HG03565 (cell line): ENCODE data around the gene RADIL.

Source experiments
- ATAC-seq: cut with Tn5 transposase; IDR thresholded peaks from one replicate; pipeline ENCODE4 v1.9.1; 2021; ENCODE audit warnings: mild to moderate bottlenecking, moderate library complexity; ENCODE audit not compliant: unreplicated experiment

Gene RADIL

DNA sequence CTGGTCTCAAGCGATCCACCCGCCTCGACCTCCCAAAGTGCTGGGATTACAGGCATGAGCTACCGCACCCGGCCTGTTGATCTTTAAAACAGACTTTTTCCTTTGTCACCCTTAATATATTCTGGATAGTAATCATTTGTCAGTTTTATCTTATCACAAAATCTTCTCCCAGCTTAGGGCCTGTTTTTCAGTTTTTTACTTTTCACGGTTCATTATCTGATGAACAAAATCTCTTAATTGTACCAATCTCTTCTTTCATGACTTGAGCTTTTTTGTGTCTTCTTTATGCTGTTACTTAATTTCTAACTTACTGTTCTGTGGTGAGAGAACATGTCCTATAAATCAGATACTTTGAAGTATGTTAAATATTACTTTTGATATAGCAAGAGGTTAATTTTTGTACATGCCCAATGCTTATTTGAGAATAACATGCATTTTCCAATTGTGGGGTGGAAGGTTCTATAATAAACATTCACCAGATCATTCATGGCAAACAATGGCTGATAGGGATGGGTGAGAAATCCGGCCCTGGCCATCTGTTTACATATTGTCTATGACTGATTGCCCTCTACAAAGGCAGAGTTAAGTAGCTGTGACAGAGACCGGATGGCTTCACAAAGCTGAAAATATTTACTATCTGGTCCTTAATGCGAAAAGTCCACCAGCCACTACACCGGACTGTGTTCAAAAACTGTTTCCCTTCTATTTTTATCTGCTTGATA, 27.0 kb downstream of the RADIL start:
- no peak for ATAC-seq

DNA sequence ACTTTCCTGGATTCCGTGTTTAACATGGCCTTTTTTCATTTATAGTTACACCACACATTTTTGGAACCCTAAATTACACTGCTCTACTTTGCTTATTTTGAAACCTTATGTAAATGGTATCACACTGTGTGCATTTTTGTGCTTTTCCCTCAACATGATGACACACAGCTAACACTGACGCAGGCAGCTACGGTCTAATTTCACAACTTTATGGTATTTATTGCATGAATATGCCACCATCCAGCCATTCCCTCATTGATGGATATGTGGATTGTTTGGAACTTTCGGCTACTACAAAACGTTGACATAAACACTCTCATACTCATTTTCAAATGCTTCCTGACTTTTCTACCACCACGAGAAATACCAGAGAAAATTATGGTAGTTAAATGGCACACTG, 28.6 kb downstream of the RADIL start:
- ATAC-seq: no peak

DNA sequence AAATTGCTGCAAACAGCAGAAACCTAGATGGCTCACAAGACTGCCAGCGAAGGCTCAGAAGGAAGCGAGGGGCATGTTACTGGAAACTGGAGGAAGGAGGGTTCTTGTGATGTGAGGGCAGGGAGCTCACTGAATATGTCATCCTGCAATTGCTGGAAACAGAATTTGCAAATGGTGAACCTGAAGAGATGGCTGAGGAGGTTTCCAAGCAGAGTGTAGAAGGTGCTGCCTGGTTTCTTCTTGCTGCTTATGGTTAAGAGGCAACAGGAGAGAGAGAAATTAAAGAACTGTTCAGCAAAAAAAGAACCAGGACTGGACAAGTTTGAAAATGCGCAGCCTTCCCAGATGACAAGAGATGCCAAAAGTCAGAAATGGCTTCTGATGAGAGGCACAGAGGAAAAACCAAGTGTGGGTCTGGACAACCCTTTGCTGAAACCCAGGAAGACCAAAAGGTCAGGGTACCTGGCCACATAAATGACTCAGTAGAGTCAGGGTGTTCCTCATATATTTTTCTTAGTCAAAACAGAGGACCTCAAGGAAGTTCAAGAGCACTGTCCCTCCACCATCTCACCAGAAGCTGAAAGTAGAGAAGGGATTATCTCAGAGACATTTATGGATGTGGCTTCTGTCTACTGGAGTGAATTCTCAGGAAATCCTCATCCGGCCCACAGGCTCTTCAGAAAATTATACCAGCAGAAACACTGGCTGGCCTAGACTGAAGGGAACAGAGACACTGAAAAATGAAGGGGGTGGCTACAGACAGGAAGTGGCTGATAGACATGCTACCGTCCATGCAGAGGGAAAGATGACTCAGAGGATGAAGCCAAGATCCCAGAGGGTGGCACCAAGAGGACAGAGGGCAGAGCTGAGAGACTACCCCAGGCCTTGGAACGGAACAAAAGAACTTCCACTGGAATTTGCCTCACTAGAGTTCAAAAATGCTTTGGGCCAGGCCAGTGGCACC, 31.8 kb downstream of the RADIL start:
- ATAC-seq: no peak

DNA sequence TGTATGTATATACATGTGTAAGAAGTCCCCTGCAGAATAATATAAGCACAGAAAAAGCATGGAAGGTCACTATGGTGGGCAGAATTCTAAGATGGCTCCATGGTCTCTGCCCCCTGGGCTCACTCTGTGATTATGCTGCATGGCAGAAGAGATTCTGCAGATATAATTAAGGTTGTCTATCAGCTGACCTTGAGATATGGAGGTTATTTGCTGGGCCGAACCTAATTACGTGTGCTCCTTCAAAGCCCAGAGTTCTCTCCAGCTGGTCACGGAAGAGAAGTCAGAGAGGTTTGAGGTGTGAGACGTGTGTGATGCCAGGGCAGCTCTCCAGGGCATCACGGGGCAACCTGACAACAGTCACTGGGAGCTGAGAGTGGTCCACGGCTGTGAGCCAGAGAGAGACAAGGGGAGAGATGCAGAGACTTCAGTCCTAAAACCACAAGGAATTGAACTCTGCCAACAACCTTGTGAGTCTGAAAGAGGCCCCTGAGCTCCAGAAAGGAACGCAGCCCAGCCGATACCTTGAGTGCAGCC, 33.2 kb downstream of the RADIL start:
- no peak for ATAC-seq

DNA sequence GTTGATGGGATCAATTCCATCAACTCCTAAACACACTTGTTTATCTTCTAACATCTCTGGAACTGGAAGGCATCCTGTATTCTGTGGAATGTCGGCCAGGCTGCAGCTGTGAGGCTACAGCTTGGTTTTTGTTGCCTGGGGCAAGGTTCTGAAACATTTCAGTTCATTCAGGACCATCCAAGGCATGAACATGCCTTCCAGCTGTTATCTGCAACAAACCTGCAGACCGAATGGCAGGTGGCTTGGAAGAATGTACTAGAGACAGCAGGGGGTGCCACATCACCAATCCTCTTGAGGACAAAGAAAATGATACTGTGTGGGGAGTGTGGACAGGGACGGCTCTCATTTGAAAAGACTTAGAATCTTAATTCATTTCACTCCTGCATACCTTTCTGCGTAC, 34.1 kb downstream of the RADIL start:
- no peak for ATAC-seq

DNA sequence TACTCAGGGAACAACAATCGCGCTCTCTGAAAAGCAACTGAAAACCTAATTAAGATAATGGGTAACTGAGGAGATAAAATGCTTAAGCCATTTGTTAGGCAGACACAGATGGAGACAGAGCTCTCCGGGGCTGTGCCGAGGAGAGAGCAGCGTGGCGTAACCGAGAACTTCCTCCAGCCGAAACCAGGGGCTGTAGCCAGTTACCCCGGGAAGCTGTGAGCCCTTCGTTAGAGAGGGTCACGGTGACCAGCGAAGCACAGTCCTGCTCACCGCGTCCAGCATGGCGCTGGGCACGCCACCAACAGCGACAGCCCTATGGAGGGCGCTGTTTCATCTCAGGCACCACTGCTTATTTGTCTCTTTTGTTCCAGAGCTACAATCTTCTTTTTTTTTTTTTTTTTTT, 37.8 kb downstream of the RADIL start:
- no peak for ATAC-seq

DNA sequence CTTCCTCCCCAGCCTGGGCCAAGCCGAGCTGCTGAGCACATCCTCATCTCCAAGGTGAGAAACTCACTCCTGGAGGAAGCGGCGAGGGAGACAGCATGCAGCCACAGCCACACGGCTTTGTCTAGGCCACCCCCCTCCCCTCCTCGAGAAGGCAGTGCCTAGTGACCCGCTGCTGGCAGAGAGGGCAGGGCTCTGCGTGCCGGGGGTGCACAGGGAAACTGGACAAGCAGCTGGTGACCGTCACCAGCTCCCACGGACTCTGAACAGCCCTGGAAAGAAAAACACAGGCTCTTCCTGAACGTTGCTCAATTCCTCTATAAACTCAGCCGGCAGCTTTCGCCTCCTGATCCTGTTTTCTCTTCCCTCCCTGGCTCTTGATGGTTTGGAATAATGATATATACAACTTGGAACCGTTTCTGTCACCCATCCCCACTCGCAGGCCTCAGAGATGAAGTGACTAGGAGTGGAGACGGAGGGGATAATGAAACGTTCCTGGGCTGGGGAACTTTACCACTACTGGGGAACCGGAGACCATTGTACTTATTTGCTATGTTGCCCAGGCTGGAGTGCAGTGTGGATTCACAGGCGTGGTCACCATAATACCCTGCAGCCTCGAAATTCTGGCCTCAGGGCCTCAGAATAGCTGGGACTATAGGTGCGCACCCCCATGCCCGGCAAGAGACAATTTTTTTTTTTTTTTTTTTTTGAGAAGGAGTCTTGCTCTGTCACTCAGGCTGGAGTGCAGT, 41.0 kb downstream of the RADIL start:
- no peak for ATAC-seq

DNA sequence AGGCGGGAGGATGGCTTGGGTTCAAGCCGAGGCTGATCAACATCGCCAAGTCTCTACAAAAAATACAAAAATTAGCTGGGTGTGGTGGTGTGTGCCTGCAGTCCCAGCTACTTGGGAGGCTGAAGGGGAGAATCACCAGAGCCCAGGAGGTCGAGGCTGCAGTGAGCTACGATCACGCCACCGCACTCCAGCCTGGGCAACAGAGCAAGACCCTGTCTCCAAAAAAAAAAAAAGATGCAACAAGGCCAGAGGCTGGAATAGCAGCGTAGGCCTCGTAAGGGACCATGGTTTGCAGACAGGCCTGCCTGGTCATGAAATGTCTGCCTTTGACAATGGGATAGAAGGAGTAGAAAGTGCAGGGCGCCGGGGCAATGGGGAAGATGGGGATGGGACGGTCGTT, 41.7 kb downstream of the RADIL start:
- ATAC-seq: no peak

DNA sequence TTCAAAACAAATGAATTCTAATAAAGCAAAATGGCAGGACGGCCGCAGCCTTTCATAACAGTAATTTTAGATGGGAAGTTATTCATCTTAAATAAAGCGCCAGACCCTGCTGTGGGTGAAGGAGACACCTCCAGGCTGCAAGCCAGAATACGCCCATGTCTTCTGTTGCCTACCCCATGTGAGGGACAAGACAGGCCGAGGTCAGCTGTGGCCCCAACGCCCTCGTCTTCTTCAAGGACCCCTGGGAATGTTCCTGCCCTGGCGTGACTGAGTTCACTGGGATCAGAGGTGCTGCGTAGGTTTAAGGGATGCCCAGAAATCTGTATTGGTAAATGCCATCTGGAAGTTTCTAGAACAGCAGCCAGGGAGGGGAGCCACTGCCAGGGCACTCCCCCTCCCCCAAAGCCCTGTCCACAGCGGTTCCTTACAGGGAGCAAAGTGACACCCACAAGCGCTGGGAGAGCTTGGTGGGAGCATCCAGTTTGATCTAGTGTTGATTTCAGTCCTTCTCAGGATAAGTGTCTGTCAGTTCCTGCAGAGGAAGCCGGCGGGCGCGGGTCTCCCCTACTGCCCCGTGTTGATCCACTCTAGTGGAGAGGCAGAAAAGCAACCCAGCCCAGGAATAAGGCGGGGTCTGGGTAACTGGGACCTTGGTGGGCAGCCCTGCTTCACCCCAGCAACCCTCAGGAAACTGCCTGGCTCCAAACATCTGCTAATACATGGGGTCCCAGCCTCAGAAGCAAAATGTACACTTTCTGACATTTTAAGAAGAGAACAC, 42.3 kb downstream of the RADIL start:
- ATAC-seq: no peak

DNA sequence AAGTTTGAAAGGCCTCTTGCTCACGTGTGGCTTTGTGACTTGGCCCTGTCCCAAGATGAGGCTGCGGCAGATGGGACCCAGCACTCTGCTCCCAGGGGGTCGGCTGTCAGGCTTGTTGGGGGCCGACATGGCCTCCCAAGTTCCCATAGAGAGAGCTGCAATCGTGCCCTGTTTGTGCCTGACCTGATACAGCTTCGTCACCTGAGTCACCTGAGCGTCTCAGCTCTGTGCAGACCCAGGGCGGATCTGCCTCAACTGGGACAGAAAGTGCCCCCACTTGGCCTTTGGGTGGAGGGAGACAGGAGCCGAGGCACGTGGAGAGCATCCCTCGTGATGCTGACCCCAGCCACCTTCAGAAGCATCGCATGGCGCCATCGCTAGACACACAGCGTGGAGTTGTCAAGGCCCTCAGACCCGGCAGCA, 43.4 kb downstream of the RADIL start:
- ATAC-seq: no peak

DNA sequence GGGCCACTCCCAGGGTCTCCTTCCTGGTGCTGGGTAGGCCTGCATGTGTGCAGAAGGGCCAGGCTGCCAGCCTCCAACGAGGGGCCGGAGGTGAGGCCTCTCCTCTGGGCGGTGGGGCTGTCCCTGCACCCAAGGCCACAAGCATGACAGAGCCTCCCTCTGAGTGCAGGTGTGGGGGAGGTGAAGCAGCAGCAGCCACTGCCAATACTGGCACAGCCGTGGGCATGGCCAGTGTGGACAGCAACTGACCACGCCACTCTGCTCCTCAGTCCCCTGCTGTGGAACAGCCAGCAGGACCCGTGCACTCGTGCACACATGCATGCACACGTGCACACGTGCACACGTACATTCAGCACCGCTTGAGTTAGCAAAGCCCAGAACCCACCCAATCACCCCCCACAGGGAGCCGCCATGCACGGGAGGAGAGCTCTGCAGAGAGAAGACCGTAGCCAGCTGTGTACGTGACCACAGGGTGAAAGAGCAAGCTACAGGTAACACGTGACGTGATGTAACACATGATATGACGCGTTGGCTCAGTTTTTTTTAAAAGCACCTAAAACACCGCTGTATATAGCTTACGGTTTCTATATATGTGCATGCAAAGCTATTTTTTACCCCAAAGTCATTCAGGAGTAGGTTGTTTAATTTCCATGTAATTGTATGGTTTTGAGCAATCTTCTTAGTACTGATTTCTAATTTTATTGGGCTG, 44.7 kb downstream of the RADIL start:
- no peak for ATAC-seq

DNA sequence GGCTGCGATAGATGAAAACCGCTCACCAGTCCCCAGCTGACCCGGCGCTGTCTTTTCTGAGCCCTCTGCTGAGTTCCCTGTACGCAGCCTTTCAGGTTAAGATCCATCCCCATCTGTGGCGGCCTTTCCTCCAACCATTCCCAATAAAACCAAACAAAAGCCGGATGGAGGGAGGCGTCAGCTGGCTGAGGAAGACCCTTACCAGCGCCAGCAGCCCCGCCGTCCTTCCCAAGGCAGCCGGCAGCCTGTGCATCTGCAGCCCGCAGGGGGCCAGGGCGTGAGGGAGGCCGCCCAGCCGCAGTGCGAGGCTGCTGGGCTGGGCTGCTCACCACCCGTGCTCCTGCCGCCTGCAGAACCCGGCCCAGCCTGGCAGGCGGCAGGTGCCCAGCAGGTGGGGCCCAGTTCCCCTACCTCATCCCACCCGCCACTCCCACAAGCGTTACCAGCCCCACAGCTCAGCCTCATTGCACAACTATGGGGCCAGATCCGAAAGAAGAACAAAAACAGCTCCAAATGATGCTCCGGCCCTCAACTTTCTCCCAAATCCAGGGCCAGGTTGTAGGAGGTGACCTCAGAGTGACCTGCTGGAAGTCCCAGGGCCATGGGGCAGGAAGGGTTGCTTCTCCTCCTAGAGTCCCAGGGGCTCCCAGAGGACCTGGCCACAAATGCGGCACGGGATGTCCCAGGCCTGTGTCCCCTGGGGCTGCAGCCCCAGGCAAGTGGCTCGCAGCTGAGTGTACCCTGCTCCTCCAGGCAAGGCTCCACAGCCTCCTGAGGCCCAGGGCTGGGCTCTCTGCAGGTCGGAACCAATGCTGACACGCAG, 45.5 kb downstream of the RADIL start:
- no peak for ATAC-seq

DNA sequence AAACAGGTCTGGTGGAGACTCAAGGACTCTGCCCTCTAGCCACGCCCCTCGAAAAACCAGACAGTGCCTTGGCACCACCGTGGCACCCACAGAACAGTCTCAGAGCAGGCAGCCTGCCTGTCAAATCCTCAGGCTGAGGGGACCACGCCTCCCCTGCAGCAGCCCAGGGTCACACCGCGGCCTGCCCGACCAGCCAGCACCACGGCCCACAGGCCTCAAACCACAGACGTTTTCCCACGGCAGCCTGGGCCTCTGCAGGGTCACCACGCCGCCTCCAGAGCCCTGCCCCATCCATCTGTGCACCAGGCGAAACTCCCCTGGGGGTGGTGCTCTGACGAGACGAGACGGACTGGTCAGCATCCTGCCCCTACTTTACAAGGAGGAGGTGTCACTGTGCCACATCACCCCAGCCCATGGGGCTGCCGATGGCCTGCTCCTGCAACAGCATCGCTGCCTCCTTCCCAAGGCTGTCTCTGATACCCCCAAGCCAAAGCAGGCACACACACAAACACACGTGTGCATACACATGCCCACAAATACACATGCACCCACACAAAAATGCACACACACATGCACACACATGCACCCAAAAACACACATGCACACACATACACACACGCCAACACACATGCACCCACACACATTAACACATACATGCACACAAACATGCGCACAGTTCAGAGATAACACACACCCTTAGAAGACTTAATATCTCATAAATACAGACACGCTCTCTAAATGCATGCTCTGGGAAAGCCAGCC, 46.3 kb downstream of the RADIL start:
- ATAC-seq: no peak

DNA sequence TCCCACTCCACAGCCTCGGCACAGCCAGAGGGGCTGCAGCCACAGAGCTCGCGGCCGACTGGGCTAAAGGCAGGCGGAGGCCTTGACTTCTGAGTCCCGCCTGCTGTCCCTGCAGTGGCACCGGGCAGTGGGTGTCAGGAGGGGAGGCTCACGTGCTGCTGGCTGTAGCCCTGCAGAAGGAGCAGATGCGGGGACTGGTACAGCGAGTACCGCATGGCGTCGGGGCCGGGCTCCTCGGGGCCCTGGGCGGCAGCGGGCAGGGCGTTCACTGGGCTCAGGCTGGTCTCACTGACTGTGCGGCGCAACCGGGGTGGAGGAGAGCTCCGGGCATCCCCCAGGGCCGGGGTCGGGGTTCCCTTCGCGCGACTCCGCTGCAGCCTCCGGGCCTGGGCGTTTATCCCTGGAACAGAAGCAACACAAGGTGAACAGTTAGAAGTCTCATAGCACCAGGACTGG, 47.3 kb downstream of the RADIL start:
- no peak for ATAC-seq

DNA sequence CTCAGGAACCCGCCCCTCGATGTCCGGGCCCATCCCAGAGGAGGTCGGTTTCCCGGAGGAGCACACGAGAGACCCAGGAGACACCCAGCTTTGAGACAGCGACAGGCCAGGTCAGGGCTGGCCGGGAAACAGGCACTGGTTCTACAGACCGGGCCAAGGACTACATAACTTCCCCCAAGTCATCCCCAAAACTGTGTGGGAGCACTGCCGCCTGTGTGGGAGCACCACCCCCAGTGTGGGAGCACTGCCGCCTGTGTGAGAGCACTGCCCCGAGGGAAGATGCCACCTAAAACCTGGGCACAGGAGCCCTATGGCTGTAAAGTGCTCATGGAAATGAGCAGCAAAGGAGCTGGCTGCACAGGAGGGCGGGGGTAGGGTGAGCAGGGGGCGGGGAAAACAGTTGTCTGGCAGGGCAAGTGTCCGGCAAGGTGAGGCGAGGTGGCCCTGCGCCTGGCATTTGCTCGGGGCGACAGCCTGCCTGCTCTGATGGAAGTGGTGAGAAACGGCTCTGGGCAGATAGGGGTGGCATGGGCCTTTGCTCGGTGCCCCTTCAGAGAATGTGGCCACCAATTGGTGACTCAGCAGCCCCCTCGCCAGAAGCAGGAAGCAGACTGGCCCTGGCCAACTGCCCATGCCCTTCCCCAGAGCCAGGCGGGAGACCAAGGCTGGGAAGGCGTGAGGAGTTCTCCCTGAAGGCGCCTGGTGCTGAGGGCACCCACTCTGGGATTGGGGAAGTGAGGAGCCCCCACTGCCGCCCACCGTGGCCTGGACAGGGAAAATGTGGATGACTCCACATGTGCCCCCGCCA, 47.9 kb downstream of the RADIL start:
- no peak for ATAC-seq

DNA sequence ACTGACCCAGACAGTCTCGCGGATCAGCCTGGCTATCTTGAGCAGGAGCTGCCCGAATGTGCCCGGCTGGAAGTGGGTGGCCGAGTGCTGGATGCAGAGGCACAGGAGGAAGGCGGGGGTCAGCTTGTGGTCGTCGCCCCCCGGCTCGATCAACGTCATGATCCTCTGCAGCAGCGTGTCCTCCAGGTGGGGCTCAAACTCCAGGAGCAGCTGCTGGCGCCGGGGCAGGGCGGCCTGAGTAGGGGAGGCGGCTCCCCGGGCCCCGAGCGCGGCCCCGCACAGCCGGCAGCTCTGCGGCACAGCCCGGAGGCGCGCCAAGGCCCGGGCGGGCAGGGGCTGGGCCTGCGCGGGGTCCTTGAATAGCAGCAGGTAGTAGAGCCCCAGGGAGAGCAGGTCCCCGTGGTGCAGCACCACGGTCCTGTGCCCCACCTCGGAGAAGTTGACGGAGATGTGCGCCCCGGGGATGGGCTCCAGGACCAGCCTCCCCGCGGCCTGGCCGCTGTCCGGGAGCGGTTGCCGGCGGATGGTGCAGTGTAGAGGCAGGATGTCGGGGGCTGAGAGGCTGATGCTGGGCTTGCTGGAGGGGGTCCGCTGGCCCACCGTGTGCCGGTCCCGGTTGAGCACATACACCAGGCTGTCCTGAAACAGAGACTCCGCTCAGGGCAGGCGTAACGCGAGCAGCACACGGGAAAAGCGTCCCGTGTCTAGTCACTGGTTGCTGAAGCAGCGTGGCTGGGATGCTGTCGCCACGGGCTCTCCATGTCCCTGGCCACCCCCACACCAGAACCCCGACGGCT, 48.7 kb downstream of the RADIL start:
- no peak for ATAC-seq
